Neural progenitor cell (in vitro differentiated cells): ENCODE results near the gene GCSH. TPM values are rescaled to one million over a fixed set of nuclear protein-coding genes. Genes with fewer than 3 reads are reported as not detected.

ENCODE experiments used
- DNase-seq: peaks from one replicate; pipeline ENCODE4 v3.0.0-alpha.2; 2016; ENCODE audit warnings: low spot score
- H2AFZ ChIP-seq: fragments of 200-600 bp; sonication (generic); replicated peaks from 2 replicates; pipeline ENCODE4 v1.6.1; 2016; ENCODE audit warnings: antibody characterized with exemption
- H3F3A ChIP-seq: fragments of 200-600 bp; sonication (generic); 2 replicates; pipeline ENCODE4 v1.6.1; 2016; ENCODE audit warnings: antibody characterized with exemption, low read depth
- H3K27ac ChIP-seq: fragments of 200-600 bp; sonication (generic); 2 replicates; pipeline ENCODE4 v1.5.1; 2016; ENCODE audit warnings: mild to moderate bottlenecking
- H3K27me3 ChIP-seq: fragments of 200-600 bp; sonication (generic); 2 replicates; pipeline ENCODE4 v1.6.1; 2016; ENCODE audit warnings: mild to moderate bottlenecking, moderate library complexity
- H3K36me3 ChIP-seq: fragments of 200-600 bp; sonication (generic); 2 replicates; pipeline ENCODE4 v1.5.1; 2016
- H3K4me1 ChIP-seq: fragments of 200-600 bp; sonication (generic); 2 replicates; pipeline ENCODE4 v1.6.1; 2016; ENCODE audit warnings: mixed run types
- H3K4me2 ChIP-seq: fragments of 200-600 bp; sonication (generic); 2 replicates; pipeline ENCODE4 v1.6.1; 2016
- H3K4me3 ChIP-seq: fragments of 200-600 bp; sonication (generic); 2 replicates; pipeline ENCODE4 v1.5.1; 2016
- H3K79me2 ChIP-seq: fragments of 200-600 bp; sonication (generic); 2 replicates; pipeline ENCODE4 v1.6.1; 2016; ENCODE audit warnings: low read depth
- H3K9ac ChIP-seq: fragments of 200-600 bp; sonication (generic); 2 replicates; pipeline ENCODE4 v1.6.1; 2016
- H3K9me3 ChIP-seq: fragments of 200-600 bp; sonication (generic); 2 replicates; pipeline ENCODE4 v1.5.1; 2016; ENCODE audit warnings: low read depth
- H4K20me1 ChIP-seq: fragments of 200-600 bp; sonication (generic); 2 replicates; pipeline ENCODE4 v1.6.1; 2016; ENCODE audit warnings: low read depth
- H3K27ac Mint-ChIP-seq: 3 replicates; pipeline ENCODE4 v1.8.0; 2021; ENCODE audit warnings: mixed read lengths
- H3K27me3 Mint-ChIP-seq: 2 replicates; pipeline ENCODE4 v1.8.0; 2022; ENCODE audit warnings: low read depth, mild to moderate bottlenecking, inconsistent platforms, moderate library complexity, mixed read lengths; ENCODE audit not compliant: insufficient read depth
- H3K36me3 Mint-ChIP-seq: 3 replicates; pipeline ENCODE4 v1.8.0; 2021; ENCODE audit warnings: mixed read lengths
- H3K4me1 Mint-ChIP-seq: 3 replicates; pipeline ENCODE4 v1.8.0; 2021; ENCODE audit warnings: mixed read lengths
- H3K4me3 Mint-ChIP-seq: 3 replicates; pipeline ENCODE4 v1.8.0; 2021; ENCODE audit warnings: mild to moderate bottlenecking, moderate library complexity, mixed read lengths
- H3K9me3 Mint-ChIP-seq: 3 replicates; pipeline ENCODE4 v1.8.0; 2020; ENCODE audit warnings: mixed read lengths
- CTCF ChIP-seq: fragments of 200-600 bp; sonication (generic); IDR thresholded peaks from 2 replicates; pipeline ENCODE4 v1.5.1; 2017; ENCODE audit warnings: antibody characterized with exemption, mild to moderate bottlenecking
- EZH2 ChIP-seq: fragments of 200-600 bp; sonication (generic); IDR thresholded peaks from 2 replicates; pipeline ENCODE4 v1.6.1; 2017; ENCODE audit warnings: antibody characterized with exemption, mild to moderate bottlenecking, moderate library complexity
- EZH2phosphoT487 ChIP-seq: fragments of 200-600 bp; sonication (generic); IDR thresholded peaks from 2 replicates; pipeline ENCODE4 v1.6.1; 2017; ENCODE audit warnings: antibody characterized with exemption
- total RNA-seq: library from RNA; depleted of rRNA; stranded (reverse); fragments of >200 nt; gene quantifications from 2 replicates; pipeline ENCODE4 v1.2.3, GENCODE V29; 2015; ENCODE audit warnings: low replicate concordance

GCSH gene
- total RNA-seq, 1 donor from 2014 or later = 235 TPM

- no peak overlapping the region for H3K27ac Mint-ChIP-seq
- Histone ChIP-seq H3K36me3 (no peaks in the 10 kb centered on the region), H3K27me3 (no peaks in the 10 kb centered on the region), H3K4me1 (peaks cover 4% of the 10 kb centered on the region), H3K9ac (no peak overlapping the region), H3F3A (peaks cover 30% of the 10 kb centered on the region), H3K79me2 (no peaks in the 10 kb centered on the region), H4K20me1 (no peaks in the 10 kb centered on the region), H2AFZ (no peak overlapping the region), H3K4me2 (no peak overlapping the region), H3K27ac (no peak overlapping the region), H3K4me3 (no peak overlapping the region), H3K9me3 (no peaks in the 10 kb centered on the region)
- peaks cover 2% of the 10 kb centered on the region for H3K36me3 Mint-ChIP-seq
- no peaks in the 10 kb centered on the region for H3K9me3 Mint-ChIP-seq
- no peaks in the 10 kb centered on the region for H3K27me3 Mint-ChIP-seq
- DNase-seq = no peak
- H3K4me3 Mint-ChIP-seq = no peak overlapping the region
- TF ChIP-seq CTCF = no peak
- TF ChIP-seq EZH2phosphoT487 = no peak
- TF ChIP-seq EZH2 = no peak
- H3K4me1 Mint-ChIP-seq = peaks cover 8% of the 10 kb centered on the region
These were observed 15.2 kb downstream of the GCSH start for GRCh38 chr16:81081014-81081413.

- Histone ChIP-seq H3K9ac (no peak overlapping the region), H3K36me3 (no peaks in the 10 kb centered on the region), H2AFZ (no peak overlapping the region), H3K27me3 (no peaks in the 10 kb centered on the region), H3K27ac (no peak overlapping the region), H4K20me1 (no peaks in the 10 kb centered on the region), H3K4me2 (no peak overlapping the region), H3F3A (peaks cover 33% of the 10 kb centered on the region), H3K4me3 (no peak overlapping the region), H3K79me2 (no peaks in the 10 kb centered on the region), H3K4me1 (peaks cover 4% of the 10 kb centered on the region), H3K9me3 (no peaks in the 10 kb centered on the region)
- TF ChIP-seq CTCF (no peak), EZH2 (no peak), EZH2phosphoT487 (no peak)
- Mint-ChIP-seq H3K9me3 (no peaks in the 10 kb centered on the region), H3K27ac (no peak overlapping the region), H3K27me3 (no peaks in the 10 kb centered on the region), H3K4me1 (peaks cover 8% of the 10 kb centered on the region), H3K36me3 (peaks cover 2% of the 10 kb centered on the region), H3K4me3 (no peak overlapping the region)
- DNase-seq = no peak
These were observed 16.0 kb downstream of the GCSH start for GRCh38 chr16:81080233-81080632.

DNA sequence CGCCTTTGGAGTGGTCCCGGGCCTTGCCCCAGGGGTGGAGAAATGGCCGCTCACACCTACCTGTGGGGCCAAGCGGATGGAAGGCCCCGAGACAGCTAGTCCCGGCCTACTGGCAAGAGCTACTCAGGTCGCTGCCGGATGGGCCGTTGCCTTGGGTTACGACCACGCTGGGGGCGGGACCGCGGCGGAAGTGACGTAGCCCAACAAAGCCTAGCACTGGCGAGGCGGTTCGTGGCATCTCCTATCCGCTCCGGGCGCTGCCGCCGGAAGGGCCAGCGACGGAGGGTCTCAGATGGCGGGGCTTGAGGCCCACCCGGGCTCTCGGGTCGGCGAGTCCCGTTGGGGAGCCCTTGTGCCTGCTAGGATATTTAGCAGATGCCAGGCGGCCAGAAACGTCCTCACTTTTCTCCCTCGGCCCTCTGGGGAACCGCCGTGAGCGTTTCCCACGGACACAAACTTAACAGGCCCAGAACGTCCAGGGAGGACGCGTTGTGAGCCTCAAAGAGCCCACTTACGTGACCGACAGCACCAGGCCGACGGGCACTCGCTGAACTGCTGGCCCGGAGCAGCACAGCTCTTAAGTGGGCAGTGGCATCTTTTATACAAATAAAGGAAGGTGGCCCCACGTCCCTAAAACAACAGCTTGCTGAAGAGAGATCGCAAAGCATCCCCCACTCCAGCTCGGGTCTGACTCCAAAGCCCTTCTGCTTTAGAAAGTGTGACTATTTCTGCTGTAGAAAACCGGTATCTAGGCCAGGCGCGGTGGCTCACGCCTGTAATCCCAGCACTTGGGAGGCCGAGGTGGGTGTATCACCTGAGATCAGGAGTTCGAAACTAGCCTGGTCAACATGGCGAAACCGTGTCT, 18.9 kb downstream of the GCSH start, which contains the start of gene C16orf46:
C16orf46 (minus strand) TSS at position 163 of the 865 bp plus-strand sequence. CDS start 13,283 bp downstream, outside the sequence.
- peaks cover 8% of the 10 kb centered on the region for H3K4me1 Mint-ChIP-seq
- no peaks in the 10 kb centered on the region for H4K20me1 ChIP-seq
- no peaks in the 10 kb centered on the region for H3K9me3 ChIP-seq
- peaks cover 37% of the 10 kb centered on the region for H3F3A ChIP-seq
- peaks cover 7% of the 10 kb centered on the region for H3K36me3 Mint-ChIP-seq
- peaks cover 17% of the 10 kb centered on the region for H3K4me1 ChIP-seq
- peak within 1 kb of the TSS; percentile 81 for H3K4me3 ChIP-seq
- no peak within 1 kb of the TSS for H3K4me3 Mint-ChIP-seq
- no peaks in the 10 kb centered on the region for H3K27me3 ChIP-seq
- no peaks in the 10 kb centered on the region for H3K9me3 Mint-ChIP-seq
- no peaks in the 10 kb centered on the region for H3K27me3 Mint-ChIP-seq
- DNase-seq = peak; percentile 98
- no peaks in the 10 kb centered on the region for H3K36me3 ChIP-seq
- no peaks in the 10 kb centered on the region for H3K79me2 ChIP-seq
- peak within 1 kb of the TSS; percentile 90 for H3K27ac ChIP-seq
- no peak for TF ChIP-seq EZH2phosphoT487
- no peak for TF ChIP-seq CTCF
- TF ChIP-seq EZH2 = no peak
- H3K4me2 ChIP-seq = peak within 1 kb of the TSS; percentile 89
- peak within 1 kb of the TSS; percentile 97 for H3K27ac Mint-ChIP-seq
- peak within 1 kb of the TSS; percentile 91 for H2AFZ ChIP-seq
- H3K9ac ChIP-seq = peak within 1 kb of the TSS; percentile 47
